ENCODE measurements around the gene SMYD3.
A peak's percentile ranks its signal among the peaks of the same experiment; 100 is the strongest.

The SMYD3 gene

DNA sequence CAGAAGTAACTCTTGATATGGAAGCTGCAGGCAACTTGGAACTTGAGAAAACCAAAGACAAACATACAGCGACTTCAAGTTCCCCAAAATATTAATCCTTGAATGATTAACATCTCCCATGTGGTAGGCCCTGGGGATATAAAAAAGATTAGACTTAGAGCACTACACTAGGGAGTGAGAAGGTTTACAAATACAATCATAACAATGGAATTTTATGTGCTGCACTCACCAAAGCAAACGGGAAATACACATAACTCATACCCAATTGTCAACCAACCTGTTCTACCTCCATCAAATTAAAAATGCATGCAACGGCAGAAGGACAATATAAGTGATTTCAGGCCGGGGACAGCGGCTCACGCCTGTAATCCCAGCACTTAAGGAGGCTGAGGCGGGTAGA lies 3.7 kb downstream of the SMYD3 start:
- Histone ChIP-seq H3K9me3 (ENCODE audit: insufficient read depth, low read depth, low read length) (no peaks in the 10 kb centered on the region), H3K79me2 (ENCODE audit: insufficient read depth, low read length) (peaks cover 54% of the 10 kb centered on the region; the same call in 1 of the 2 replicates), H3K4me3 (ENCODE audit: low read length, poor library complexity, severe bottlenecking) (peak overlapping the region; percentile 7), H4K20me1 (ENCODE audit: insufficient read depth, low read length, poor library complexity, severe bottlenecking) (peaks cover 5% of the 10 kb centered on the region), H3K36me3 (ENCODE audit: insufficient read depth, low read length) (no peaks in the 10 kb centered on the region), H3K9me2 (replicated peaks; ENCODE audit: low read depth, low read length) (no peaks in the 10 kb centered on the region), H3K9ac (ENCODE audit: low read depth, low read length, poor library complexity, severe bottlenecking) (no peak overlapping the region), H3K4me2 (ENCODE audit: low read depth, low read length, poor library complexity, severe bottlenecking) (peak overlapping the region; percentile 45), H3F3A (ENCODE audit: low read depth) (no peaks in the 10 kb centered on the region), H3K27me3 (ENCODE audit: insufficient read depth, low read length, poor library complexity, severe bottlenecking) (no peaks in the 10 kb centered on the region), H3K4me1 (ENCODE audit: insufficient read depth, low read length, poor library complexity, severe bottlenecking) (peaks cover 38% of the 10 kb centered on the region), H2AFZ (ENCODE audit: low read length) (no peak overlapping the region)
- no peak for TF ChIP-seq CTCF (conservative IDR thresholded peaks at IDR 0.05; ENCODE audit: low read length)
- no peak for TF ChIP-seq EZH2phosphoT487 (IDR thresholded peaks at IDR 0.05; ENCODE audit: borderline replicate concordance)

GRCh38 chr1:246497331-246497915 lies 9.7 kb downstream of the SMYD3 start:
- no peak overlapping the region for H3K9ac ChIP-seq (ENCODE audit: low read depth, low read length, poor library complexity, severe bottlenecking)
- peak; percentile 80 for TF ChIP-seq CTCF (conservative IDR thresholded peaks at IDR 0.05; ENCODE audit: low read length)
- TF ChIP-seq EZH2phosphoT487 (IDR thresholded peaks at IDR 0.05; ENCODE audit: borderline replicate concordance) = no peak
- H3K27me3 ChIP-seq (ENCODE audit: insufficient read depth, low read length, poor library complexity, severe bottlenecking) = no peaks in the 10 kb centered on the region
- H3K4me1 ChIP-seq (ENCODE audit: insufficient read depth, low read length, poor library complexity, severe bottlenecking) = peaks cover 5% of the 10 kb centered on the region
- peaks cover 34% of the 10 kb centered on the region for H3K79me2 ChIP-seq (ENCODE audit: insufficient read depth, low read length)
- H3K4me2 ChIP-seq (ENCODE audit: low read depth, low read length, poor library complexity, severe bottlenecking) = no peak overlapping the region
- no peaks in the 10 kb centered on the region for H3K9me2 ChIP-seq (replicated peaks; ENCODE audit: low read depth, low read length)
- no peaks in the 10 kb centered on the region for H3K36me3 ChIP-seq (ENCODE audit: insufficient read depth, low read length)
- H2AFZ ChIP-seq (ENCODE audit: low read length) = no peak overlapping the region
- H3F3A ChIP-seq (ENCODE audit: low read depth) = no peaks in the 10 kb centered on the region
- H3K4me3 ChIP-seq (ENCODE audit: low read length, poor library complexity, severe bottlenecking) = no peak overlapping the region
- H4K20me1 ChIP-seq (ENCODE audit: insufficient read depth, low read length, poor library complexity, severe bottlenecking) = peaks cover 7% of the 10 kb centered on the region
- H3K9me3 ChIP-seq (ENCODE audit: insufficient read depth, low read depth, low read length) = no peaks in the 10 kb centered on the region

DNA sequence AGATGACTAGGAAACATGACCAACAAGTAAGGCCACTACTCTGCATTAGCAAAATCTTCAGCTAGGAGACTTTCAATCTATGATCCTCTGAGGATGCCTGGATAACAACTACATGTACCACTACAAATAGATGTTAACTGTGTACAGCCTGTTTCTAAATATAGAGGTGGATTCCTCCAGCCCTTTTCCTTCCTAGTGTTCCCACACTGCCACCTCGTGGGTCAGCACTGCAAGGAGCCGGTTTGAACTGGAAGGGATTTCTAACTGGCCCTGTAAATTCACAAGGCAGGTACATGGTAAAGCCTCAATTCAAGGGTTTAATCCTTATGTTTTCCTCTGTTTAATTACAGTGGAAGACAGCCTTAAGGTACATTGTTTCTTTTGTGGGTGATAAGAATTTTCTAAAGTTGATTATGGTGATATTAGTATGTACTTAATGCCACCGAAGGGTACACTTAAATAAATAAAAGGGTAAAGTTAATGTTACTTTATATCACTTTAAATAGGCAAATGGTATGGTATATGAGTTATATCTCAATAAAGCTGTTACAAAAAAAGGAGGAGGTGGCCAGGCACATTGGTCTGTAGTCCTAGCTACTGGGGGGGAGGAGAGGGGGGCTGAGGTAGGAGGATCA lies 14.4 kb downstream of the SMYD3 start:
- Histone ChIP-seq H4K20me1 (ENCODE audit: insufficient read depth, low read length, poor library complexity, severe bottlenecking) (peaks cover 5% of the 10 kb centered on the region), H3F3A (ENCODE audit: low read depth) (no peaks in the 10 kb centered on the region), H3K9ac (ENCODE audit: low read depth, low read length, poor library complexity, severe bottlenecking) (peak overlapping the region; percentile 24), H3K36me3 (ENCODE audit: insufficient read depth, low read length) (no peaks in the 10 kb centered on the region), H3K27me3 (ENCODE audit: insufficient read depth, low read length, poor library complexity, severe bottlenecking) (no peaks in the 10 kb centered on the region), H2AFZ (ENCODE audit: low read length) (no peak overlapping the region), H3K79me2 (ENCODE audit: insufficient read depth, low read length) (peaks cover 37% of the 10 kb centered on the region), H3K9me3 (ENCODE audit: insufficient read depth, low read depth, low read length) (no peaks in the 10 kb centered on the region), H3K4me3 (ENCODE audit: low read length, poor library complexity, severe bottlenecking) (no peak overlapping the region), H3K9me2 (replicated peaks; ENCODE audit: low read depth, low read length) (no peaks in the 10 kb centered on the region), H3K4me1 (ENCODE audit: insufficient read depth, low read length, poor library complexity, severe bottlenecking) (peaks cover 8% of the 10 kb centered on the region), H3K4me2 (ENCODE audit: low read depth, low read length, poor library complexity, severe bottlenecking) (peak overlapping the region; percentile 41)
- TF ChIP-seq EZH2phosphoT487 (IDR thresholded peaks at IDR 0.05; ENCODE audit: borderline replicate concordance) (no peak), CTCF (conservative IDR thresholded peaks at IDR 0.05; ENCODE audit: low read length) (peak; percentile 90)

All from Loucy (cell line).